Esophagus squamous epithelium (tissue), 4 donors: Measurements from ENCODE around the gene CTBP1.

Experiments used
- POLR2A ChIP-seq, 4 donors: fragments of 450-650 bp; IDR thresholded peaks; one replicate each; pipeline ENCODE4 v1.6.1; 2017; ENCODE audit warnings: antibody characterized with exemption in 4 of 4, mild to moderate bottlenecking in 4 of 4, moderate library complexity in 3 of 4
- TF ChIP-seq, protein P1 (sequence below), 6 experiments: fragments of 450-650 bp in 4 of 6; fragments of 200-600 bp in 2 of 6; sonication (generic) in 2 of 6; IDR thresholded peaks; one replicate each; pipeline ENCODE4 v1.5.1; 2016 to 2019; ENCODE audit warnings: antibody characterized with exemption in 6 of 6, mild to moderate bottlenecking in 4 of 6, moderate library complexity in 4 of 6

DNA sequence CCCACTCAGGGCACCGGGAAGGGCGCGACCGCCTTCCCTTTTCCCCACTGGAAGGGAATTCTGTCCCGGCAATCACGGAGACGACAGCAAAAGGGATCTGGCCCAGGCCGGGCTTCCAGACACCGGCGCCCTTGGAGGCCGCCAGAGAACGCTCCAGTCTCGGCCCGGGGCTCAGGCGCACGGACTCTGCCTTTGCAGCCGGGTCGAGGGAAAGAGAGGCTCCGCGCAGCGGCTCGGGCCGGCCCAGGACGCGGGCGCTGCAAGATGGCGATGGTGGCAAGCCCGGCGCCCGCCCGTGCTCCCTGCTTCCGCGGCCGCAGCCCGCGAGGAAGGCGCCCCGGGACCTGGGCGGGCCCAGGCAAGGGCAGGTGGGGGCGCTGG, 1.1 kb downstream of the CTBP1 start:
- no peak for TF ChIP-seq POLR2A (IDR thresholded peaks at IDR 0.05)
- TF ChIP-seq, protein P1, sequence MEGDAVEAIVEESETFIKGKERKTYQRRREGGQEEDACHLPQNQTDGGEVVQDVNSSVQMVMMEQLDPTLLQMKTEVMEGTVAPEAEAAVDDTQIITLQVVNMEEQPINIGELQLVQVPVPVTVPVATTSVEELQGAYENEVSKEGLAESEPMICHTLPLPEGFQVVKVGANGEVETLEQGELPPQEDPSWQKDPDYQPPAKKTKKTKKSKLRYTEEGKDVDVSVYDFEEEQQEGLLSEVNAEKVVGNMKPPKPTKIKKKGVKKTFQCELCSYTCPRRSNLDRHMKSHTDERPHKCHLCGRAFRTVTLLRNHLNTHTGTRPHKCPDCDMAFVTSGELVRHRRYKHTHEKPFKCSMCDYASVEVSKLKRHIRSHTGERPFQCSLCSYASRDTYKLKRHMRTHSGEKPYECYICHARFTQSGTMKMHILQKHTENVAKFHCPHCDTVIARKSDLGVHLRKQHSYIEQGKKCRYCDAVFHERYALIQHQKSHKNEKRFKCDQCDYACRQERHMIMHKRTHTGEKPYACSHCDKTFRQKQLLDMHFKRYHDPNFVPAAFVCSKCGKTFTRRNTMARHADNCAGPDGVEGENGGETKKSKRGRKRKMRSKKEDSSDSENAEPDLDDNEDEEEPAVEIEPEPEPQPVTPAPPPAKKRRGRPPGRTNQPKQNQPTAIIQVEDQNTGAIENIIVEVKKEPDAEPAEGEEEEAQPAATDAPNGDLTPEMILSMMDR (IDR thresholded peaks at IDR 0.05), result no peak
